AG04450 (cell line): ENCODE data around the gene MTRF1L. TPM values are rescaled to one million over a fixed set of nuclear protein-coding genes. Genes with fewer than 3 reads are reported as not detected.

Source experiments
- CTCF ChIA-PET: fragments of 300-600, 350-600 bp; formaldehyde crosslinking; extraction: SDS; loops from one replicate; lab custom pipeline; 2022; ENCODE audit warnings: antibody characterized with exemption, inconsistent platforms; lab: Charles Lee
- POLR2A ChIA-PET: fragments of 350-600 bp; formaldehyde crosslinking; extraction: SDS; loops from one replicate; lab custom pipeline; 2021; ENCODE audit warnings: antibody characterized with exemption, inconsistent platforms; lab: Yijun Ruan, JAX
- DNase-seq: peaks from one replicate; pipeline ENCODE4 v3.0.0-alpha.2; 2011; ENCODE audit warnings: low read depth, low spot score
- H3K27ac ChIP-seq: one replicate; pipeline ENCODE4 v1.5.1; 2012; ENCODE audit warnings: low read depth, low read length, control low read depth
- H3K27me3 ChIP-seq: one replicate; pipeline ENCODE4 v1.6.0; 2012; ENCODE audit warnings: low read length; ENCODE audit not compliant: control insufficient read depth, insufficient read depth
- H3K4me3 ChIP-seq: 2 replicates; pipeline ENCODE4 v1.5.1; 2011; ENCODE audit warnings: mild to moderate bottlenecking, low read depth, low read length, control low read depth
- H3K9me3 ChIP-seq: 2 replicates; pipeline ENCODE4 v1.5.1; 2012; ENCODE audit warnings: low read length; ENCODE audit not compliant: control insufficient read depth, insufficient read depth
- polyA plus RNA-seq: library from polyadenylated mRNA; depleted of rRNA; stranded (reverse); fragments of >200 nt; gene quantifications from 2 replicates; pipeline ENCODE4 v1.2.3, GENCODE V29; 2011
- TF ChIP-seq, protein P1 (sequence below): IDR thresholded peaks from 2 replicates; pipeline ENCODE4 v1.5.1; 2011; ENCODE audit warnings: low read depth, low read length, control low read depth, inconsistent platforms

Gene MTRF1L
- polyA plus RNA-seq, 1 experiment = 23.7 TPM

GRCh38 chr6:152950240-152950639 lies 52.3 kb downstream of the MTRF1L start:
- H3K9me3 ChIP-seq = no peaks in the 10 kb centered on the region
- no peak overlapping the region for H3K4me3 ChIP-seq
- ChIA-PET CTCF (interaction anchor here (0.7 to 6.3 kb wide), 6 partner anchors 23 to 398 kb away, joined by 3 to 131 read pairs (median 18); partner anchors contain the start of gene VIP), POLR2A (no interaction called here)
- no peaks in the 10 kb centered on the region for H3K27me3 ChIP-seq
- H3K27ac ChIP-seq = no peak overlapping the region
- no peak for DNase-seq
- TF ChIP-seq, protein P1, sequence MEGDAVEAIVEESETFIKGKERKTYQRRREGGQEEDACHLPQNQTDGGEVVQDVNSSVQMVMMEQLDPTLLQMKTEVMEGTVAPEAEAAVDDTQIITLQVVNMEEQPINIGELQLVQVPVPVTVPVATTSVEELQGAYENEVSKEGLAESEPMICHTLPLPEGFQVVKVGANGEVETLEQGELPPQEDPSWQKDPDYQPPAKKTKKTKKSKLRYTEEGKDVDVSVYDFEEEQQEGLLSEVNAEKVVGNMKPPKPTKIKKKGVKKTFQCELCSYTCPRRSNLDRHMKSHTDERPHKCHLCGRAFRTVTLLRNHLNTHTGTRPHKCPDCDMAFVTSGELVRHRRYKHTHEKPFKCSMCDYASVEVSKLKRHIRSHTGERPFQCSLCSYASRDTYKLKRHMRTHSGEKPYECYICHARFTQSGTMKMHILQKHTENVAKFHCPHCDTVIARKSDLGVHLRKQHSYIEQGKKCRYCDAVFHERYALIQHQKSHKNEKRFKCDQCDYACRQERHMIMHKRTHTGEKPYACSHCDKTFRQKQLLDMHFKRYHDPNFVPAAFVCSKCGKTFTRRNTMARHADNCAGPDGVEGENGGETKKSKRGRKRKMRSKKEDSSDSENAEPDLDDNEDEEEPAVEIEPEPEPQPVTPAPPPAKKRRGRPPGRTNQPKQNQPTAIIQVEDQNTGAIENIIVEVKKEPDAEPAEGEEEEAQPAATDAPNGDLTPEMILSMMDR = no peak

- POLR2A ChIA-PET = no interaction called here
Measured at GRCh38 chr6:152948150-152948768, 54.2 kb downstream of the MTRF1L start.

GRCh38 chr6:152946995-152947394 lies 55.5 kb downstream of the MTRF1L start:
- POLR2A ChIA-PET = no interaction called here
- Histone ChIP-seq H3K27ac (no peak overlapping the region), H3K9me3 (no peaks in the 10 kb centered on the region), H3K27me3 (no peaks in the 10 kb centered on the region), H3K4me3 (no peak overlapping the region)
- TF ChIP-seq, protein P1 = no peak
- DNase-seq = no peak
- CTCF ChIA-PET = interaction anchor here (0.9 to 6.3 kb wide), 14 partner anchors 20 to 461 kb away, joined by 3 to 131 read pairs (median 11); partner anchors contain the start of gene VIP

More at GRCh38 chr6:152948150-152948768, 54.2 kb downstream of the MTRF1L start:
- Histone ChIP-seq H3K9me3 (no peaks in the 10 kb centered on the region), H3K4me3 (no peak overlapping the region; the same call in 1 of the 2 replicates), H3K27me3 (no peaks in the 10 kb centered on the region), H3K27ac (no peak overlapping the region)
- TF ChIP-seq, protein P1 = peak; percentile 72
- peak; percentile 3 for DNase-seq
- CTCF ChIA-PET = interaction anchor here (0.5 to 6.3 kb wide), 59 partner anchors 8 to 1909 kb away, joined by 3 to 131 read pairs (median 4); partner anchors contain the start of gene VIP

- ChIA-PET CTCF (interaction anchor here (2.1 to 6.3 kb wide), 7 partner anchors 32 to 226 kb away, joined by 11 to 131 read pairs (median 18); partner anchors contain the start of gene VIP), POLR2A (no interaction called here)
- Histone ChIP-seq H3K27ac (no peak overlapping the region), H3K4me3 (no peak overlapping the region), H3K9me3 (no peaks in the 10 kb centered on the region), H3K27me3 (no peaks in the 10 kb centered on the region)
- DNase-seq = no peak
- TF ChIP-seq, protein P1 = no peak
Measured at GRCh38 chr6:152946484-152946883, 56.0 kb downstream of the MTRF1L start.

- H3K27ac ChIP-seq = no peak overlapping the region
- POLR2A ChIA-PET = no interaction called here
- no peaks in the 10 kb centered on the region for H3K9me3 ChIP-seq
- H3K27me3 ChIP-seq = no peaks in the 10 kb centered on the region
- CTCF ChIA-PET = interaction anchor here (1.5 to 1.8 kb wide), 2 partner anchors 11 to 79 kb away, joined by 5 to 6 read pairs; no protein-coding TSS in a partner anchor
- DNase-seq = no peak
- TF ChIP-seq, protein P1 = no peak
- H3K4me3 ChIP-seq = no peak overlapping the region
Measured at GRCh38 chr6:152943260-152943897, 59.1 kb downstream of the MTRF1L start.
